NCI-H446 treated with DMSO at 0.1 percent for 48 hours (cell line): ENCODE results near the gene GOLPH3L.
"Not testable (repeated sequence)": the region's sequence is repeated elsewhere in the genome, so short reads cannot be mapped to it uniquely, and the experiment has no call there.

Source experiments
- DNase-seq: peaks from one replicate; lab custom pipeline; 2025; lab: John Stamatoyannopoulos, UW

GOLPH3L gene

GRCh38 chr1:150657064-150657463 is 39.9 kb downstream of the GOLPH3L start:
- not testable (repeated sequence) for DNase-seq

DNA sequence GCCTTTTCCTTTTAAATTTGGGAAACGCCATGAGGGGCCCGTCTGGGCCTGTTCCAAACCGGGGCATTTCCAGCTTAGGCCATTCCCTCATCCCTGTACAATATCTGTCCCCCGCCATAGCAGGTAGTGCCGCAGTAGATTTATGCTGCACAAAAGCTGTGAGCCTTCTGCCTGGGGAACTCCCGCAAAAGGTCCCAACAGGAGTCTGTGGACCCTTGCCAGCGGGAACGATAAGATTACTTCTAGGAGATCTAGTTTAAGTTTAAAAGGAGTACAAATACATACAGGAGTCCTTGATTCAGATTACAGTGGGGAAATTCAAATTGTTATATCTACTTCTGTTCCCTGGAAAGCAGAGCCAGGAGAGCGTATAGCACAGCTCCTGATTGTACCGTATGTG is 42.3 kb downstream of the GOLPH3L start:
- DNase-seq, result not testable (repeated sequence)

DNA sequence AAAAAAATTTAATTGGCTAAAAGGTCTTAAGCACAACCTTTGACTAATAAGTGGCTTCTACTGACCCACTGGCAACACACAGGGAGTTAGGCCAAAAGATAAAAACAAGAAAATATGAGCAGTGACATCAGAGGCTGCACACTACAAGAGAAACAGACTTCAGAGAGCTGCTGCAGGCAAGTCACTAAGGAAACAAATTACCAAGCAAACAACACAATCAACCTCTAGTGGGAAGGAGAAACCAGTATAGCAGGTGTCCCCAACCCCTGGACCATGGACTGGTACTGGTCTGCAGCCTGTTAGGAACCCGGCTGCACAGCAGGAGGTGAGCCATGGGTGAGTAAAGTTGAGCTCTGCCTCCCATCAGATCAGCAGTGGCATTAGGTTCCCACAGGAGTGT is 46.8 kb downstream of the GOLPH3L start:
- no peak for DNase-seq

DNA sequence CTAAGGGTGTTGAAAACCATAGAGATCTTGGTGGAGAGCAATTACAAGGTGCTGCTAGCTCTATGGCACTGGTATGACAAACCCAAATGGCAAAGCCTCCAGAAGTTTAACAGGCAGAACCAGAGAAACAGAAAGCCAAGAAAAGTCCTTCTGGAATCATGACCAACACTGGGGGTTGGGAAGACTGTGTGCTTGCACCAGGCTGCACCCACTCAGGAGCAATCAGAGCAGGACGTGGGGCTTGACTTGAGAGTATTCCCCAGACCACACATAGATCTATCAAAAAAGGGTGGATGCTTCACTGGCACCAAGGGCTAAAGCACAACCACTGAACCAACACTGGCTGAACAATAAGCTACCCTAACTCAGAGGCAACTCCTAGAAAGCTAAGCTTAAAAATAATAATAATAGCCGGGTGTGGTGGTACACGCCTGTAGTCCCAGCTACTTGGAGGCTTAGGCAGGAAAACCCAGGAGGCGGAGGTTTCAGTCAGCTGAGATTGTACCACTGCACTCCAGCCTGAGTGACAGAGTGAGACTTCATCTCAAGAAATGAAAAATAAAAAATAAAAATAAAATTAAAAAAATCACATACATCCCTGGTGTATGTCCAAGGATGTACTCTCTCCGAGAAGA is 47.4 kb downstream of the GOLPH3L start:
- no peak for DNase-seq

DNA sequence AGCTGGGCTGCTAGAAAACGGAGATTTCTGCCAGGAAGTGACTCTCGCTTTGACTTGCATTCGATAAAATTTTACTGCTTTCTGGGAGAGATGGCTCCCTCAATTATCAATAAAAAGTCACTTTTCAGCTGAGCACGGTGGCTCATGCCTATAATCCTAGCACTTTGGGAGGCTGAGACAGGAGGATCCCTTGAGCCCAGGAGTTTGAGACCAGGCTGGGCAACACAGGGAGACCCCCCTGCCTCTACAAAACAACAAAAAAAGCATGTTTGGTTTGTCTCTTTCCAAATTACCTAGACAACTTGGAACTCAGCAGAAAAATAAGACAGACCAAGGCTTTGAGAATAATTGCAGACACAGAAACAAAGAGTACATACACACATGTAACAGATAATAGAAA is 54.7 kb downstream of the GOLPH3L start:
- DNase-seq, result no peak

DNA sequence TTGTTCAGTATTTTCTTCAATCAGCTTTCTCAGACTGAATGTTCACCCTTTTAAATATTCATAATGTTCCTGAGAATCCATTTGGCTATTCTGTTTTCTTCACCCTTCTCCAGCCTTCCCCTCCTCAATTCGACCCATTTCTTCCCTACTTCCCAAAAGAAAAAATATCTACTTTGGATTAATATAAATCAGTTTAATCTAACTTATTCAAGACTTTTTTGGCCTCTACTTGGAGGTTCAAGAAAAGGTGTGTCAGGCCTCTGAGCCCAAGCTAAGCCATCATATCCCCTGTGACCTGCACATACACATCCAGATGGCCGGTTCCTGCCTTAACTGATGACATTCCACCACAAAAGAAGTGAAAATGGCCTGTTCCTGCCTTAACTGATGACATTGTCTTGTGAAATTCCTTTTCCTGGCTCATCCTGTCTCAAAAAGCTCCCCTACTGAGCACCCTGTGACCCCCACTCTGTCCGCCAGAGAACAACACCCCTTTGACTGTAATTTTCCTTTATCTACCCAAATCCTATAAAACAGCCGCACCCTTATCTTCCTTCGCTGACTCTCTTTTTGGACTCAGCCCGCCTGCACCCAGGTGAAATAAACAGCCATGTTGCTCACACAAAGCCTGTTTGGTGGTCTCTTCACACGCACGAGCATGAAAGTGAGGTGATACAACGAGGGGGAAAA is 55.7 kb downstream of the GOLPH3L start:
- DNase-seq, result not testable (repeated sequence)

- not testable (repeated sequence) for DNase-seq
Measured at GRCh38 chr1:150638430-150638829, 58.5 kb downstream of the GOLPH3L start.

GRCh38 chr1:150634839-150635622 is 61.9 kb downstream of the GOLPH3L start:
- DNase-seq, result not testable (repeated sequence)

DNA sequence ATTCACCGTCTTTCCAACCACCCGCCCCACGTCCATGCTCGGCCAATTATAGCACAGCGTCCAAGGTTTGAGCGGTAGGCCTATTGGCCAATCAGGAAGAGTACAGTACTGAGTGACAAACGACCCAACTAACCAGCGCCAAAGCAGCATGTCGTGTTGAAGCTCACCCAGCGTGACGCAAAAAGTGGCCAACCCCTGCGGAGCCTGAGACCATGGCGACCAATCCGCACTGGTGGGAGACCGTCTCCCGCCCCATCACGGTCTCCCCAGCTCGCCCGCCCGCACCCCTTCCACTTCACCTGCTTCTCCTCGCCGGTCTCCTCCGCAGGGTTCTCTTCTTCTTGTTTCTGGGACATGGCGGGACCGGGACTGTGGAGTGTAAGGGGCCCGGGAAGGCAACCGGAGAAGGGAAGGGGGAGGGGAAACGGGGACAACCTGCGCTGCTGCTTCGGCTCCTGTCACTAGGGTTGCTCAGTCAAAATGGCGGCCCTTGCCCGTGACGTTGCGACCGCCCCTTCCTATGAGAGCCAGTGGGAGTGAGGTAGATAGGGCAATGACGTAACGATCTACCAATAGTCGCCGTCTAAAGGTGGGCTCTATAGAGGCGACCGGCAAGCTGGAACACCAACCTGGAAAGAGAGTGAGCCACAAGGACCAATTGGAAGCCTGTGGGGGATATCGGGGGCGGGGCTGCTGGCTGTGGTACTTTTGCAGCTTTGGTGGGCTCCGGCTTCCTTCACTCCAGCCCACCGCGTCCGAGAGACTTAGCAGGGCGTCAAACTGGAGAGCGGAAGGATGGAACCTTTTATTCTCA is 67.6 kb downstream of the GOLPH3L start, which contains the start of gene ENSA:
Gene ENSA, minus strand, starts transcription at position 498 of the 814 bp plus-strand sequence. Its CDS starts 142 bp downstream, at position 356.
- peak; percentile 99 for DNase-seq

DNA sequence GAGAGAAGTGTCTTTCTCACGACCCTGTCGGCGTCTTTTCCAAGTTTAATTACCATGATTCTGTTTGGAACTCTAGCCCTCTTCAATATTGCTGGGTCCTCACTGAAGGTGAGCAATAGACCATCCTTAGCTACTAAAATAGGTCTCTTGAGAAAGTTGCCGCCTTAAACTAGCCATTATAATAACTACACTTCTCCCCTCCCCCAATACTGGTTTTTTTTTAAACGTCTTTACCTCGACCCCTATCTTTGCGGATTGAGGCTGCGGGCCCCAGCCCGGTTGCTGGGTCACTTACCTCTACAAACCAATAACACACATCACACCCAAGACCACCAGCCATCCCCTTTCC is 68.2 kb downstream of the GOLPH3L start:
- DNase-seq, result no peak

GRCh38 chr1:150627826-150628410 is 69.0 kb downstream of the GOLPH3L start:
- DNase-seq, result no peak

GRCh38 chr1:150626150-150626549 is 70.8 kb downstream of the GOLPH3L start:
- no peak for DNase-seq

DNA sequence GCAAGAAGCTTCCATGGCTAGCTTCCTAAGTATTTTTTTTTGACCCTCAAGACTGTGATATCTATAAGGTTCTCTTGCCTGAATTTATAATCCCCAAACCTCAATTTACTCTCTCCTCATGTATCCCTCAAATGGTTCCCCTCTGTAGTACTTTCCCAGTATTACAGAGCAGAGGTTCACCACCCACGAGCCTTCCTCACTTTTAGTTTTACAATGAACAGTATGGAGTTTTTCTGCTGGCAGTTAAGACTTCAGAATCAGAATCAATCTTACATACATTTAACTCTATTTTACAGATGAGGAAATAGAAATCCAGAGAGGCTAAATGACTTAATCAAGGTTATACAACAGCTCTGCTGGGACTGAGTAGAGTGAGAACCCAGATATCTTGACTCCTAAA is 72.4 kb downstream of the GOLPH3L start:
- not testable (repeated sequence) for DNase-seq

DNA sequence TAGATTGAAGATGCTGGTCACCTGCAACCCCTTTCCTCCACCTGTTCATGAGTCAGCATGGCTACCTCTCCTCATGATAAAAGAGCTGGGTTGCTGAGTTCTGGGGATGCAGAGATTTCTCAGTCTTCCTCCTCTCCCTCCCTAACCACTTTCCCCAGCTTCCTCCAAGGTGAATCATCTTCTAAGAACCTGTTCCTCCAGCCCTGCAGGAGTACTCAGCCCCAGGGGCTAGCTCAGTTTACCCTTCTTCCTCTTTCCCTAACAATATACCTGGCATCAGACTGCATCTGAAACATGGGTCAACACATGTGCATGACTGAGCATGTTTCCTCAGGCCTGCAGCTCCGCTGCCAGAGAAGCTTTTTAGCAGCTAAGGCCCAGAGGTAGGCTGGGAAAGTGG is 72.8 kb downstream of the GOLPH3L start:
- DNase-seq, result not testable (repeated sequence)

- DNase-seq, result no peak
Measured at GRCh38 chr1:150622303-150622975, 74.5 kb downstream of the GOLPH3L start.

DNA sequence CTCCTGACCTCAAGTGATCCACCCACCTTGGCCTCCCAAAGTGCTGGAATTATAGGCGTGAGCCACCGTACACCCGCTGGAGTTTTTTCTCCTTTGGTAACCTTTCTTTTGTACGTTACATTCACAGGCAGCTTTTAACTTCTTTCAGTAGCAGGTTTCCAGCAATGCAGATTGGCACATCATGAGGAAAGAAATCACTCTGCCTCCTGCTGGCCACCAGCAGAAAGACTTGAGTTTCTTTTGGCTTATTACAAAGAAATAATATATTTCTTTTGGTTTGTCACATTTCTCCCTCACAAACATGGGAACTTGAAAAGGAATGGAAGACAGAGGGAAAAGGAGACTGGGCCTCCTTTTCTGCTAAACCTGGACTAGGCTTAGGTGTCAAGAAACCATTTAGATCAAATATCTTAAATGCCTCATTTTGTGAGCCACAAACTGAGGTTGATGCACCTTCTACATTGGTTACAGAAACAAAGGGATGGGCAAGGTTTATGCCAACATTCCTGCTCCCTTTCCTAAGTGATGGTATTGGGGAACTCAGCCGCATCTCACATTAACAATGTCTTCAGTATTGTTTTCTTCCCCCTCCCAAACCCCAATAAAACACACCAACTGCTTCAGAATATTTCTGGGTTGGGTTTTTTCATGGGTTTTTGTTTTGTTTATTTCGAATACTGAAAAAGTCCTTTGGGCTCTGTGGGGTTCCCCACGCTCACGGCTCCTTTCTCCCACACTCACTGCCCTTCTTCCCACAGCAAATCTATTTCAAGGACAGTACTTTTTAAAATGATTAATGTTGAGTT is 75.3 kb downstream of the GOLPH3L start:
- peak; percentile 8 for DNase-seq

DNA sequence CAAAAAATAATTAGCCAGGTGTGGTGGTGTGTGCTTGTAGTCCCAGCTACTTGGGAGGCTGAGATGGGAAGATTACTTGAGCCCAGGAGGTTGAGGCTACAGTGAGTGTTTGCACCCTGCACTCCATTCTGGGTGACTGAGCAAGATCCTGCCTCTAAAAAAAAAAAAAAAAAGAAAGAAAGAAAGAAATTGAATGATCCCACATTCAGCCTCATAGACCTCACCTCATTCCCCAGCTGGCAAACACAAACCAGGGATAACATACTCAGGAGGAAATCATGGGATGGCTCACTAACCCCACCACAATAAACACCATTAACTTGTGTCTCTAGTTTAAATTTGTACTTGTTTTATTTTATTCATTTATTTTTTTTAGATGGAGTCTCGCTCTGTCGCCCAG is 76.0 kb downstream of the GOLPH3L start:
- DNase-seq, result no peak

DNA sequence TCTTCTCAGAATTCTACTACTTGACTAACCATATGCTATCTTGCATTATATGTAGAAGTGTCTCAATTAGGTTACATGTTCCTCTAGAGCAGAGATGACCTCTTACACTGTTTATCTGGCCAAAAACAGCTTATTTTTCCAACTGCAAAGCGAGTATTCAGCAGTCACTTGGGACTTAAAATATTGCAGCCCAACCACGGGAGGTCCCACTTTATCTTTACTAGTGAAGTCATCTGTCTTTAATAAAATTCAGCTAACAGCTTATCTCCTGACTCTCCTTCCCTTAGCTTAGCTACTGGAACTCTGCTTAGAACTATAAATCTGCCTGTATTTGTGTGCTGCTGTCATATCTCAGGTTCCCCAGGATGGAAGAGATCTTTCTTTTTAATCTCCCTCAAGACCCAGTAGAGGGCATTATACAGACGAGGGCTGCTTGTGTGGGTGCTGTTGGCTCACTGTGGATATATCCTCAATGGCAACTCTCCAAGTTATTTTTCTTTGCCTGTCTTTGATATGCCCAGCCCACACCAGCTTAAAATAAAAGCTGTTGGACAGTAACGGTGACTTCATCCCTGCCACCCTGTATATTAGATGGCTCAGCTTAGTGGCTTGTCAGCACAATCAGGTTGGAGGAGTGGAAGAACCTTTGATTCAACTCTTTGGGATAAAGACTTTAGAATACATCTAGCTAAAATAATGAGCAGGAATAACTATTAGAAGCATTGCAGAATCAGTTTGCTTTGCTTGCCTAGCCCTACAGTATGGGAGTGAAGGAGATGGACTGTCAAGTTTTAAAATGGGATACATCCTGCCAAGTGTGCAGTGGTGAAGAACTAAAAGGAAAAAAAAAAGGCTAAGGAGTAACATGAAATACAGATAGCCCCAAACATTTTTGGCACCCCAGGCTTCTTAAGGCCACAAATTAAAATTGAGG is 77.1 kb downstream of the GOLPH3L start:
- DNase-seq, result no peak
